Common myeloid progenitor, CD34-positive (primary cell): ENCODE measurements around the gene S100PBP.
A peak's percentile ranks its signal among the peaks of the same experiment; 100 is the strongest.

Source experiments
- CTCF ChIA-PET: fragments of 350-600 bp; sonication (Branson Sonifier 250); formaldehyde crosslinking; loops from one replicate; lab custom pipeline; 2021; ENCODE audit warnings: antibody characterized with exemption; lab: Charles Lee
- POLR2A ChIA-PET: fragments of 350-600 bp; sonication (Branson Sonifier 250); formaldehyde crosslinking; loops from one replicate; lab custom pipeline; 2021; ENCODE audit warnings: antibody characterized with exemption; lab: Charles Lee
- DNase-seq, 3 donors: peaks; one replicate each; pipeline versions ENCODE4 v3.0.0 to v3.0.0-alpha.2; 2013
- H3K27ac ChIP-seq, 2 experiments: 1 replicate in 1 of 2; 2 replicates in 1 of 2; pipeline ENCODE4 v1.7.0; 2013; ENCODE audit warnings: inconsistent platforms in 2 of 2, low read length in 2 of 2, mild to moderate bottlenecking in 2 of 2, low read depth in 1 of 2, moderate library complexity in 1 of 2; ENCODE audit not compliant: severe bottlenecking in 2 of 2, insufficient read depth in 1 of 2, poor library complexity in 1 of 2
- H3K27me3 ChIP-seq, 5 experiments: replicated peaks in 2 of 5; 1 replicate in 3 of 5; 2 replicates in 2 of 5; pipeline versions ENCODE4 v1.6.1 to v1.7.0; 2013; ENCODE audit warnings: low read length in 4 of 5, mild to moderate bottlenecking in 2 of 5, moderate library complexity in 2 of 5, inconsistent platforms in 1 of 5; ENCODE audit not compliant: insufficient read depth in 5 of 5, control insufficient read depth in 4 of 5
- H3K36me3 ChIP-seq, 4 experiments: 1 replicate in 2 of 4; 2 replicates in 2 of 4; pipeline versions ENCODE4 v1.6.1 to v1.7.0; 2013; ENCODE audit warnings: low read length in 3 of 4, control low read depth in 1 of 4, mild to moderate bottlenecking in 1 of 4; ENCODE audit not compliant: control insufficient read depth in 4 of 4, insufficient read depth in 4 of 4
- H3K4me1 ChIP-seq, 4 experiments: 1 replicate in 3 of 4; 2 replicates in 1 of 4; pipeline versions ENCODE4 v1.6.1 to v1.7.1; 2013; ENCODE audit warnings: low read length in 3 of 4, mild to moderate bottlenecking in 3 of 4, control low read depth in 1 of 4, inconsistent platforms in 1 of 4, moderate library complexity in 1 of 4; ENCODE audit not compliant: control insufficient read depth in 4 of 4, insufficient read depth in 4 of 4; ENCODE audit errors: control extremely low read depth in 1 of 4
- H3K4me3 ChIP-seq, 7 experiments: 1 replicate in 4 of 7; 2 replicates in 3 of 7; pipeline versions ENCODE4 v1.5.1 to v1.7.0; 2013; ENCODE audit warnings: mild to moderate bottlenecking in 7 of 7, low read length in 6 of 7, moderate library complexity in 6 of 7, inconsistent platforms in 2 of 7, low read depth in 2 of 7, control low read depth in 1 of 7; ENCODE audit not compliant: insufficient read depth in 4 of 7, control insufficient read depth in 1 of 7; ENCODE audit errors: extremely low read depth in 1 of 7
- H3K9me3 ChIP-seq, 5 experiments: 1 replicate in 4 of 5; 2 replicates in 1 of 5; pipeline versions ENCODE4 v1.6.1 to v1.7.1; 2013; ENCODE audit warnings: low read length in 4 of 5, mild to moderate bottlenecking in 2 of 5, inconsistent platforms in 1 of 5, low read depth in 1 of 5, moderate library complexity in 1 of 5; ENCODE audit not compliant: control insufficient read depth in 4 of 5, insufficient read depth in 2 of 5; ENCODE audit errors: control extremely low read depth in 1 of 5
- WGBS: methylation state at CpG from one replicate; pipeline ENCODE4 v1.1.5; 2013; ENCODE audit not compliant: insufficient coverage; 5-methylcytosine and 5-hydroxymethylcytosine counted together

S100PBP gene

DNA sequence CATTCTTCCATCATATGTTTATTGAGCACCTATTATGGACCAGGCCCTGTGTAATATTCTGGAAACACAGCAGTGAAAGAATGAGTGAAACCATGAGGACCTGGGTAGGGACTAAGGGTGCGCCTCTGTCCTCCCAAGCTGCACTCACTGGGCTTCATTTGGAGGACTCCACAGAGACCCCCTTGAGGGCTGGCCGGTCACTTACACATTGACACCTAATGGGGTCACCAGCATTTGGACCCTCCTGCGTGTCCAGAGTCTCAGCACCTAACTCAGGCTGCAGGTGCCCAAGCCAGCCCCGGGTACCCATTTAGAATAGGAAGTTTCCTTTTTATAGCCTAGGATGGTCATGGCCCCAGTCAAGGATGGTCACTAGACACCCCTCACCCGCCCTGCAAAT is 56.0 kb downstream of the S100PBP start:
- CTCF ChIA-PET = interaction anchor here (0.7 to 2.7 kb wide), 9 partner anchors 9 to 474 kb away, joined by 3 to 8 read pairs (median 4); partner anchors contain the start of gene HPCA
- H3K36me3 ChIP-seq = peaks cover 0 to 3% (median 0%) of the 10 kb centered on the region in 4 experiments

DNA sequence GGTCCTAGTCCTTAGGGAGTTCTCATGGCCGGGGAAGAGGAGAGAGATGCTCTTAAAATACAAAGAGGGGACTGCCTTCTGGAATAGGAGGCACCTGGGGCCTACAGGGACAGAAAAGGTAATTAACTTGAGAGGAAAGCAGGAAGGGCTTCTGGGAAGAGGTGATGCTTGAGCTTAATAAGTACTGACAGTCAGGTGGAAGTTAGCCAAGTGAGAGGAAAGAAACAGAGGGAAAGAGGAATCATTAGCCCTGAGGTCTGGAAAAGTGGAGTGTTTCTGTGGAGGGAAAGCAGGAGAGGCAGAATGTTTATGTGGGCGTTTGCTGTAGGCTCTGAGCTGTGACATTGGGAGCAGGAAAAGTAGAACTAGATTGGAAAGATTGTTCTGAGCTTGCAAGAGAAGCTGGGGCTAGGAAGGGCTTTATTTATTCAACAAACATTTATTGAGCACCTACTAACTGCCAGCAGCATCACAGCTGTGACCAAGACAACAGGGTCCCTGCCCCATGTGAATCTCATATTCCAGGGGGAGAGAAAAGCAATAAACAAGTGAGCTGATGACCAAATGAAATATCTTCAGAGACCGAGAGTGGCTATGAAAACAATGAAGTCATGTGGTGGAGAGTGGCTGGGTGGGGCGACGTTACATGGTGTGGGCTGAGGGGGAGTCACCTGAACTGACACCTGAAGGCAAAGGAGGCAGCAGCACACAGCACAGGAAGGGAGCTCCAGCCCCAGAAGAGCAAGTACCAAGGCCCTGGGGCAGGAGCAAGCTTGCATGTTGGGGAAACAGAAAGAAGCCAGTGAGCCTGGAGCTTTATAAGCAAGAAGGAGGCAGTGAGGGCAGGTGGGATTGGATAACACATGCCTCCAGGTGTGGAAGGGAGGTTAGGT is 57.7 kb downstream of the S100PBP start:
- H3K27ac ChIP-seq = no peak overlapping the region
- peaks cover 0 to 10% (median 5%) of the 10 kb centered on the region in 4 experiments for H3K4me1 ChIP-seq
- 91% methylated on average over 4 of the region's 5 CpGs for WGBS
- H3K36me3 ChIP-seq = no peaks in the 10 kb centered on the region
- H3K27me3 ChIP-seq = peaks cover 0 to 42% (median 18%) of the 10 kb centered on the region in 5 experiments
- POLR2A ChIA-PET = no interaction called here
- no peaks in the 10 kb centered on the region for H3K9me3 ChIP-seq
- no peak for DNase-seq
- CTCF ChIA-PET = interaction anchor here (0.9 to 3.8 kb wide), 13 partner anchors 11 to 596 kb away, joined by 3 to 33 read pairs (median 4); partner anchors contain the start of gene HPCA
- H3K4me3 ChIP-seq = no peak overlapping the region

More for the DNA sequence above, 56.0 kb downstream of the S100PBP start:
- Histone ChIP-seq H3K4me3 (no peak overlapping the region), H3K9me3 (no peaks in the 10 kb centered on the region), H3K4me1 (peaks cover 0 to 10% (median 5%) of the 10 kb centered on the region in 4 experiments), H3K27me3 (peaks cover 0 to 49% (median 27%) of the 10 kb centered on the region in 5 experiments), H3K27ac (no peak overlapping the region)
- POLR2A ChIA-PET = no interaction called here
- 90% methylated on average over 3 of the region's 5 CpGs for WGBS
- DNase-seq = no peak

DNA sequence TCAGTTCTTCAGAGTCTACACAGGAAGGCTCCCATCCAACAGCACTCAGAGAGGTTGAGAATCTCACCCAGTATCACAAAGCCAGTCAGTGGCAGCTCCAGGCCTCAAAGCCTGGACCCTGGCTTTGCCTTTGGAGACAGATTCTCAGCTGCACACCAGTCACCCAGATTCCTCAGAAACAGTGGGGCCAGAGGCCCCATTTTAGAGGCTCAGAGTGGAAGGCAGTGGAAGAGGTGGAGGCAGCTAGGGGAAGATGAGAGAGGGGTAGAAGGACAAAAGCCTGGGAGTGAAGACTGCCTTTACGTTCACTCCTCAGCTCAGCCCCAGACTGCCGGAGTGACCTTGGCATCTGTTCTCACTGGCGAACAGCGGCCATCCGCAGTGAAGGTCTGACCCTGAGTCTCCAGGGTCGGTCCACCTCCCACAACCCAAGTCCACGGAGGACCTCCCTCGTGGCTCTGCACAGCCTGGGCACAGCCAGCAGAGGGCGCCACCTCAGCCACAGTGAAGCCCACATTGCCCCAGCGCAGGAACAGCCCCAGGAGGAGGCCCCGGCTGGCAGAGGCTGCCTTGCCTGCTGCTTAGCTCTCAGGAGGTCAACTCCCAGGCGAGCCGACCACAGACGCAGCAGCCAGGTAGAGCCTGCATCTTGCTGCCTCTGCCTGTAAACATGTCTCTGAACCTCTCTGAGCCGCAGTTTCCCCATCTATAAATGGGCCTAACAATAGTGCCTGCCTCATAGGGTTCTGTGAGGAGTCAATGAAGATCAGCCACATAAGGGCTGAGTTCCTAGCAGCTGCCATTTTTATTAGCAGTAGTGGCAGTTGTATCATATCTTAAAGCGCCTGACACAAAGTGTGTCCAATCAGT is 59.1 kb downstream of the S100PBP start:
- ChIA-PET POLR2A (interaction anchor here (0.7 kb wide), 1 partner anchor 478 kb away, joined by 3 read pairs; no protein-coding TSS in a partner anchor), CTCF (interaction anchor here (0.6 to 3.8 kb wide), 22 partner anchors 9 to 986 kb away, joined by 3 to 33 read pairs (median 4); partner anchors contain the start of gene HPCA)
- WGBS = 36% methylated on average over 13 of the region's 16 CpGs

DNA sequence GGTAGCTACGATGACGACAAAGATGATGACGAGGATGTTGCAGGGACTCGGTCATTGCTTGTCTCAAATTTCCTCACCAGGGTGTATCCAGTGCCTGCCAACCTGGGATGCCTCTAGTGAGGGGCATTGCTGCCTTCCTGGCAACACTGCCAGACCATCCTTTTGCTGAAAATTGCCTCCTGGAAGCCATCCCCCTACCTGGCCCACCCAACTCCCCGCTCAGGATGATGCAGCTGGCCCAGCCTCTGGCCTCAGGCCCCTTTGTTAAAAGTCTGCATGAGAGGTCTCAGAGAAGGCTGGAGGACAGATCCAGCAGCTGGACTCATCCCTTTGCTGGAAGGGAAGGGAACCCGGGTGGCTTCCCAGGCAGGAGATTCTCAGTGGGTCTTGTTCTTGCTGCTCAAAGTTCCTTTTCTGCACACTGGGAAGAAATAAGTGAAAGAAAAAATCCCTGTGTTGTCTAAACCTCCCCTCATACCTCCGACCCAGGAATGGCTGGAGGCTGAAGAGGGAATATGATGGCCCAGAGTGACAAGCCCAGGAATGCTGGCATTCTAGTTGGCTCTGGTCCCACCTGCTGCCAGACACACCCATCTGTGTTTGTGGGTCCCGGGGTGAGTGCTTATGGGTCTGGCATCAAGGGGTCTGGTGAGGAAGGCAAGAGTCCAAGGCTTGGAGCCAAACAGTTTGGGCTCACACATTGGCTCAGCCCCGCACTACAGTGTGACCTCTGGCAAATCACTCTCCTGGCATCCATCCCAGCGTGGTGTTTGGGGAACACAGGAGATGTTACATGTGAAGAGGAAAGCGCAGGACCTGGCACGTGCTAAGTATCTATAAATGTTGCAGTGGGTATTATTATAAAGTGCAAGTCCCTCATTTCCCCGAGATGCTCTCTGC is 60.0 kb downstream of the S100PBP start:
- 97% methylated on average over 10 of the region's 13 CpGs for WGBS
- H3K4me1 ChIP-seq = peaks cover 0 to 2% (median 0%) of the 10 kb centered on the region in 4 experiments
- no peaks in the 10 kb centered on the region for H3K9me3 ChIP-seq
- no peak for DNase-seq
- POLR2A ChIA-PET = no interaction called here
- no peak overlapping the region for H3K4me3 ChIP-seq
- H3K27me3 ChIP-seq = peaks cover 0 to 31% (median 11%) of the 10 kb centered on the region in 5 experiments
- CTCF ChIA-PET = interaction anchor here (0.7 to 3.8 kb wide), 12 partner anchors 9 to 212 kb away, joined by 3 to 33 read pairs (median 6); partner anchors contain the start of gene HPCA
- no peak overlapping the region for H3K27ac ChIP-seq
- no peaks in the 10 kb centered on the region for H3K36me3 ChIP-seq

More for the DNA sequence above, 59.1 kb downstream of the S100PBP start:
- no peaks in the 10 kb centered on the region for H3K36me3 ChIP-seq
- peak; percentile 49 to 75 (median 65) for DNase-seq
- H3K27me3 ChIP-seq = peaks cover 0 to 30% (median 13%) of the 10 kb centered on the region in 5 experiments
- no peak overlapping the region for H3K4me3 ChIP-seq
- peaks cover 0 to 2% (median 0%) of the 10 kb centered on the region in 4 experiments for H3K4me1 ChIP-seq
- no peak overlapping the region for H3K27ac ChIP-seq
- no peaks in the 10 kb centered on the region for H3K9me3 ChIP-seq

DNA sequence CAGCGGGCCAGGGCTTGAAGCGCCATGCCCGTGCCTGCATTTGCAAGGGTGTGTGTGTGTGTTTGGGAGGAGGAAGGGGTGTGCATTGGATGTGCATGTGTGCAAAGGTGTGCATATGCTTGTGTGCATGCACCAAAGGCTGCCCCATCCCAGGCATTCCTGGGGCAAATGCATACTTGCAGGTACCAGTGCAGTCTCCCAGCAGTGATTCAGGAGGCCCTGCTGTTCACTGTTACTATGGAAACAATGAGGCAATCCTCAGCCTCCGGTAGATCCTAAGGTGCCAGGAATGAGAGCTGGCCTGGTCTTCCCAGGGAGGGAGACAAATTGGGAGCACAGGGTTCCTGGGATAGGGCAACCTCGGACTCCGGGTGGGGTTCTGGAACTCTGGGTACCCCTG is 60.7 kb downstream of the S100PBP start:
- CTCF ChIA-PET = interaction anchor here (1.3 to 4.5 kb wide), 3 partner anchors 9 to 208 kb away, joined by 3 to 18 read pairs (median 5); partner anchors contain the start of gene HPCA
- 93% methylated on average over 4 of the region's 6 CpGs for WGBS
- Histone ChIP-seq H3K4me3 (no peak overlapping the region), H3K36me3 (no peaks in the 10 kb centered on the region), H3K9me3 (no peaks in the 10 kb centered on the region), H3K27me3 (peaks cover 0 to 28% (median 11%) of the 10 kb centered on the region in 5 experiments), H3K27ac (no peak overlapping the region), H3K4me1 (no peaks in the 10 kb centered on the region)
- POLR2A ChIA-PET = no interaction called here
- DNase-seq = no peak

DNA sequence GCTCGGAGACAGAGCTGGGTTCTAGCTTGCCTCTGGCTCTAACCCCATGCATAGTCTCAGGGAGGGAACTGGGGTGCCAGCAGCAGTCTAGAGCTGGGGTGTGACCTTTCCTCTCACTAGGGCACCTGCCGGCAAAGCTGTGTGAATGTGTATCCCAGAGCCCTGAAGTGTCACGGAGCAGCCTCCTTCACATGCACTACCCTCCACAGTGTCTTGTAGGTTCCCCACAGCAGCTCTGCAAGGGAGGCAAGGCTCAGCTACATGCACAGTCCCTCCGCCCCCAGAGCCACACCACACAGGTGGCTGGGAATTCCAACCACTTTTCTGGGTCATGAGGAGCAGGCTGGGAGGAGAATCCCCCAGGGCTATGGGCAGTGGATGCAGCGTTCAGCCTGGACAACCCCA is 61.2 kb downstream of the S100PBP start:
- H3K27ac ChIP-seq = no peak overlapping the region
- H3K36me3 ChIP-seq = no peaks in the 10 kb centered on the region
- POLR2A ChIA-PET = no interaction called here
- no peaks in the 10 kb centered on the region for H3K4me1 ChIP-seq
- H3K4me3 ChIP-seq = no peak overlapping the region
- peaks cover 0 to 32% (median 11%) of the 10 kb centered on the region in 5 experiments for H3K27me3 ChIP-seq
- no peak for DNase-seq
- no peaks in the 10 kb centered on the region for H3K9me3 ChIP-seq
- CTCF ChIA-PET = interaction anchor here (1.3 to 4.5 kb wide), 3 partner anchors 8 to 208 kb away, joined by 3 to 18 read pairs (median 5); partner anchors contain the start of gene HPCA
- WGBS = 95% methylated on average over 3 of the region's 5 CpGs
